Osteocyte (in vitro differentiated cells): ENCODE measurements around the gene ZBTB24. TPM values are rescaled to one million over a fixed set of nuclear protein-coding genes. Genes with fewer than 3 reads are reported as not detected.

ENCODE experiments used
- DNase-seq: peaks from one replicate; pipeline ENCODE4 v3.0.0; 2021; ENCODE audit warnings: mixed read lengths; ENCODE audit not compliant: unreplicated experiment; ENCODE audit errors: extremely low spot score
- H3K27ac Mint-ChIP-seq: one replicate; pipeline ENCODE4 v1.8.0; 2021; ENCODE audit warnings: mild to moderate bottlenecking, mixed read lengths; ENCODE audit not compliant: unreplicated experiment
- H3K27me3 Mint-ChIP-seq: one replicate; pipeline ENCODE4 v1.8.0; 2021; ENCODE audit warnings: mixed read lengths; ENCODE audit not compliant: unreplicated experiment
- H3K36me3 Mint-ChIP-seq: one replicate; pipeline ENCODE4 v1.8.0; 2021; ENCODE audit warnings: mixed read lengths; ENCODE audit not compliant: unreplicated experiment
- H3K4me1 Mint-ChIP-seq: one replicate; pipeline ENCODE4 v1.8.0; 2021; ENCODE audit warnings: mixed read lengths; ENCODE audit not compliant: unreplicated experiment
- H3K4me3 Mint-ChIP-seq: one replicate; pipeline ENCODE4 v1.8.0; 2021; ENCODE audit warnings: mild to moderate bottlenecking, moderate library complexity, mixed read lengths; ENCODE audit not compliant: unreplicated experiment
- H3K9me3 Mint-ChIP-seq: one replicate; pipeline ENCODE4 v1.8.0; 2021; ENCODE audit warnings: mixed read lengths; ENCODE audit not compliant: unreplicated experiment
- total RNA-seq: library from RNA; stranded (reverse); gene quantifications from 2 replicates; pipeline ENCODE4 v1.2.1, GENCODE V29; 2021
- TF ChIP-seq, protein P1 (sequence below): fragments of 200-600 bp; sonication (generic); IDR thresholded peaks from 2 replicates; pipeline ENCODE4 v1.5.0; 2021; ENCODE audit warnings: antibody characterized with exemption, mild to moderate bottlenecking, moderate library complexity

ZBTB24 gene
- total RNA-seq, 1 donor from 2014 or later = 6.2 TPM

DNA sequence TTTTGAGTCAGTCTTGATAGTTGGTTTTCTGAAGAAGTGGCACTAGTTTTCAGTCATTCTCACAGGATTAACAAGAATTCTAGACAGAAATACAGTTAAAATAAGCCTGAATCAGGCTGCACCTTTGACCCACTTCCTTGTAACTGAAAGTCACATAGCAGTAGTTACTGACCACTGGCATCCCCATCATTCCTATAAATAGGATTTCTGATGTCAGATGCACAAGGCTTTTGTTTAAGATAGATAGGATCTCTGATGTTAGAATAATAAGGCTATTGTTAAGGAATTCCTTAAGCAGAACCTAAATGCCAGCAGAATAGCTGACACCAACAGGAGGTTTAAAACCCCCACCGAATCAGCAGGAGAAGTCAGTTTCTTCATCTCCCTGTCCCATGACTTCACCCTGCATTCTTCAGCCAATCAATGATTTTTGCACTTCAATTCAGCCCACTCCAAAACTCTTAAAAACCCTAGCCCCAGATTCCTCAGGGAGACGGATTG lies 30.6 kb upstream of the ZBTB24 start:
- TF ChIP-seq, protein P1, sequence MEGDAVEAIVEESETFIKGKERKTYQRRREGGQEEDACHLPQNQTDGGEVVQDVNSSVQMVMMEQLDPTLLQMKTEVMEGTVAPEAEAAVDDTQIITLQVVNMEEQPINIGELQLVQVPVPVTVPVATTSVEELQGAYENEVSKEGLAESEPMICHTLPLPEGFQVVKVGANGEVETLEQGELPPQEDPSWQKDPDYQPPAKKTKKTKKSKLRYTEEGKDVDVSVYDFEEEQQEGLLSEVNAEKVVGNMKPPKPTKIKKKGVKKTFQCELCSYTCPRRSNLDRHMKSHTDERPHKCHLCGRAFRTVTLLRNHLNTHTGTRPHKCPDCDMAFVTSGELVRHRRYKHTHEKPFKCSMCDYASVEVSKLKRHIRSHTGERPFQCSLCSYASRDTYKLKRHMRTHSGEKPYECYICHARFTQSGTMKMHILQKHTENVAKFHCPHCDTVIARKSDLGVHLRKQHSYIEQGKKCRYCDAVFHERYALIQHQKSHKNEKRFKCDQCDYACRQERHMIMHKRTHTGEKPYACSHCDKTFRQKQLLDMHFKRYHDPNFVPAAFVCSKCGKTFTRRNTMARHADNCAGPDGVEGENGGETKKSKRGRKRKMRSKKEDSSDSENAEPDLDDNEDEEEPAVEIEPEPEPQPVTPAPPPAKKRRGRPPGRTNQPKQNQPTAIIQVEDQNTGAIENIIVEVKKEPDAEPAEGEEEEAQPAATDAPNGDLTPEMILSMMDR = no peak
- peaks cover 29% of the 10 kb centered on the region for H3K27me3 Mint-ChIP-seq
- no peaks in the 10 kb centered on the region for H3K9me3 Mint-ChIP-seq
- no peak for DNase-seq
- no peak overlapping the region for H3K27ac Mint-ChIP-seq
- no peak overlapping the region for H3K4me3 Mint-ChIP-seq
- no peaks in the 10 kb centered on the region for H3K36me3 Mint-ChIP-seq
- H3K4me1 Mint-ChIP-seq = no peaks in the 10 kb centered on the region

DNA sequence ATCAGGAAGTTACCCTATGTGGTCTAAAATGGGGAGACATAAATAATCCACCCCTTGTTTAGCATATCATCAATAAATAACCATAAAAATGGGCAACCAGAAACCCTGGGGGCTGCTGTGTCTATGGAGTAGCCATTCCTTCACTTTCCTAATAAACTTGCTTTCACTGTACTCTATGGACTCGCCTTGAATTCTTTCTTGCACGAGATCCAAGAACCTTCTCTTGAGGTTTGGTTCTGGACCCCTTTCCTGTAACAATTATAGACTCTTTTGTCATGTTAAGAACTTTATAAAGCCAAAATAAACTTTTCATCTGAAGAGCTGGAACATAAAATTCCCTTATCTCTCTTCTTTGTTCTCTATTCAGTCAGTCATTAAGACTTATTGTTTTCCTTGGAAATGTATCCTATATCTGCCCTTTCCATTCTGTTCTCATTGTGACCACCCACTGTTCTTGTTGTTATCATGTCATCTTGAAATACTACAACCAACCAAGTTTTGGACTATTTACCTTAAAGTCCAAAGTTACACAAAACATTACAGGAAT lies 29.3 kb upstream of the ZBTB24 start:
- Mint-ChIP-seq H3K27ac (no peak overlapping the region), H3K9me3 (no peaks in the 10 kb centered on the region), H3K4me1 (no peaks in the 10 kb centered on the region), H3K36me3 (no peaks in the 10 kb centered on the region), H3K4me3 (no peak overlapping the region), H3K27me3 (peaks cover 31% of the 10 kb centered on the region)
- TF ChIP-seq, protein P1 = no peak
- DNase-seq = no peak

DNA sequence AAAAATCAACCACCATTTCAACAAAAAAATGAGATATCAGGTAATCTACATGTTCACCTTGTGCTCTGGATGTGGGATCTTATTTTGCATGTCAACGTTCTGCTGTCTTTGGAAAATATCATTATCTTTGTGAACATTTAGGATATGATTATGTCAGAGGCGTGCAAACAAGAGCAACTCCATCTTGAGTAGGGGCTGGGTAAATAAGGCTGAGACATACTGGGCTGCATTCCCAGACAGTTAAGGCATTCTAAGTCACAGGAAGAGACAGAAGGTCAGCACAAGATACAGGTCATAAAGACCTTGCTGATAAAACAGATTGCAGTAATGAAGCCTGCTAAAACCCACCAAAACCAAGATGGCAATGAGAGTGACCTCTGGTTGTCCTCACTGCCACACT lies 28.8 kb upstream of the ZBTB24 start:
- no peak for DNase-seq
- TF ChIP-seq, protein P1 = no peak
- Mint-ChIP-seq H3K4me3 (no peak overlapping the region), H3K36me3 (no peaks in the 10 kb centered on the region), H3K27ac (no peak overlapping the region), H3K4me1 (no peaks in the 10 kb centered on the region), H3K9me3 (no peaks in the 10 kb centered on the region), H3K27me3 (peaks cover 31% of the 10 kb centered on the region)

DNA sequence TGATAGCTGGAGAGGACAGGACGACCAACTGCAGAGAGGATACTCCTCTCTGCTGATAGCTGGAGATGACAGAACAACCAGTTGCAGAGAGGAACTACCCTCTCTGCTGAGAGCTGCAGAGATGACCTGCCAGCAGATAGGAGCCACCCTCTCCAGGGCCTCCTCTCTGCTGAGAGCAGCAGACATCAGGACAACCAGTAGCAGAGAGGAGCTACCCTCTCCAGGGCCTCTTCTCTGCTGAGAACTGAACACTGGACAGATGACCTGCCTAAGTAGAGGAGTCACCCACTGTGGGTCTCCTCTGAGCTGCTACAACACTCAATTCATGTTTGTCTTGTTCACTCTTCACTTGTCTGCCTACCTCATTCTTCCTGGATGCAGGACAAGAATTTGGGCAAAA lies 27.3 kb upstream of the ZBTB24 start:
- H3K9me3 Mint-ChIP-seq = no peaks in the 10 kb centered on the region
- no peaks in the 10 kb centered on the region for H3K36me3 Mint-ChIP-seq
- H3K27me3 Mint-ChIP-seq = peaks cover 29% of the 10 kb centered on the region
- TF ChIP-seq, protein P1 = no peak
- DNase-seq = no peak
- no peak overlapping the region for H3K4me3 Mint-ChIP-seq
- no peaks in the 10 kb centered on the region for H3K4me1 Mint-ChIP-seq
- H3K27ac Mint-ChIP-seq = no peak overlapping the region

DNA sequence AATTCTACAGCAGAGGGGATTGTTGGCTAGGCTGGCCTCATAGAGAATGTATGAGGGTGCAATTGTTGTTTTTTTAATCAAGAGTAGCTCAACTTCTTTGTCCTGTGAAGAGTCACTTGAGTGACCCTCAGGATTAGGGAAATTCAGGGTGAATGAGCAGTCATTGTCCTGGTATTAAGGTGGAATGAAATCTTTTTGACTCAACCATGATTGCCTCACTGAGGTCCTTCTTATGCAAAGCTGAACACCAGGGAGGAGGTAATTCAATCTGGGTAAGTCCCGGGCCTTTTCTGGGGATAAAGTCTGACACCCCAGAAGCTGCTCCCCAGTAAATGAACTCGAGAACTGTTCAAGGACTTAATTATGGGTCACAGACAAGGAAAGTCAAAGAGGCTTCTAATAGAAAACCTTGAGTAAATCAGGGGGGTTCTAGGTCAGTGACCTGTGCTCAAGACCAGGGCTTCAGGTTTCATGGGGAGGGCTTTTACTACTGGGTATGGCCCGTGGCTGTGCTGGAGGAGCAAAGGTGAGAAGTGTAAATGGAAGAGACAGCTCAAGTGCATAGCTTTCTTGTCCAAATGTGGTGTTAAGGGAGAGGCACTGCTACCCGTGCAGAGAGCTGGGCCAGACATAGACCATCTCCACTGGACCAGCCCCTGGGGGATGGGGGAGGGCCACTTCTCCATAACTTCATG lies 25.3 kb upstream of the ZBTB24 start:
- TF ChIP-seq, protein P1 = no peak
- Mint-ChIP-seq H3K4me3 (no peak overlapping the region), H3K9me3 (no peaks in the 10 kb centered on the region)

More for the DNA sequence above, 25.3 kb upstream of the ZBTB24 start:
- Mint-ChIP-seq H3K27ac (no peak overlapping the region), H3K27me3 (peaks cover 26% of the 10 kb centered on the region), H3K4me1 (no peaks in the 10 kb centered on the region), H3K36me3 (no peaks in the 10 kb centered on the region)
- no peak for DNase-seq
